GM18499 (cell line): Measurements from ENCODE around the gene ANKS1B.

Source experiments
- ATAC-seq: cut with Tn5 transposase; IDR thresholded peaks from one replicate; pipeline ENCODE4 v1.9.1; 2021; ENCODE audit warnings: moderate number of reproducible peaks; ENCODE audit not compliant: insufficient read depth, unreplicated experiment

The ANKS1B gene

DNA sequence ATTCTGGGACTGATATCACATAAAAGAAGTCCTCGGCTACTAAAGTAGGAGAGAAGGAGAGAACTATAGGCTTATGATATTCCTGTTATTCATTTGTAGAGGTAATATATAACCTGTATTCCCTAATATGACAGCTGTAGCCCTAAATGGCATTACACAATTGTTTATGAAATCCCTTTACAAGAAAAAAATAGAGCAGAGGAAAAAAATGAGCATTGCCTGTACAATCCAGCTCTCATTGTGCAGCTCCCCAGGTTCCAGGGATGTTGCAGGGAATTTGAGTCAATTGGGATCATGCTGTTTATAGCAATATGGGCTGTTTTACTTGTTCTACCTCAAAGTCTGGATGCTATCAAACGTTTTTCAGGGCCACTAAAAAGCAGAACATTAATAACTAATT, 1166.5 kb downstream of the ANKS1B start:
- no peak for ATAC-seq

DNA sequence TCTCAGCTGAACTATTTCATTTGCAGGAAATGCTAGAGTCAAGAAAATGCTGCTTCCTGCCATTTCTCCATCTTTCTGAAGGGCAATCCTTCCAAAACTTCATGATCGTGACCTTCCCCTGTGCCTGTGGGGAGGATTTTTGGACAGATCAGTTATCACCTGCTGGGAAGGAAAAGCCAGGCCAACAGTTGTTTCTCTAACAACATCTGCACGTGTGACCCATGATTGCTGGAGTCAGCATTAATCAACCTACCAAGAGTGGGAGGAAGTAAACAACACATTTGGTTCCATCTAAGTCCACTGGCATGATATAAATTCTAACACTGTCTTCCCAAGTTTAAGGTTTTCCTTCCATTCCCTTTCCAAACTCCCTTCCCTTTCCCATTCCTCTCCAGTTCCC, 1167.0 kb downstream of the ANKS1B start:
- no peak for ATAC-seq

DNA sequence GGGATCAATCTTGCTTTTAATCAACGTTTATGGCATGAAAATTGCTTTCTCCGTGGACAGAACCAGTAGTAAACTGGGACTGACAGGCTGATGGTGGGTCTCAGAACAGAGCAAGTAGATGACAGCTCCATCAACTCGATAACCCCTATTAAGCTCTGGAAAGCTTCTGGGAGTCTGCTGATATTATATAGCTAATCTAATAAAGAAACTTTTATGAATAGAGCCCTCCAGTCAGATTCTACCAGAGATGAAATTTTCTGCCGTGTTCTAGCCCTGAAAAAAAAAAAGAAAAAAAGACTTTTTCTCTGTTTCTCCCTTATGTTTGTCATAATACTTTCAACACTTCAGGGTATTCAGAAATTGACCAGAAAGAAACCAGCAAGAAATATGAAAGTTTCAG, 1168.0 kb downstream of the ANKS1B start:
- no peak for ATAC-seq

DNA sequence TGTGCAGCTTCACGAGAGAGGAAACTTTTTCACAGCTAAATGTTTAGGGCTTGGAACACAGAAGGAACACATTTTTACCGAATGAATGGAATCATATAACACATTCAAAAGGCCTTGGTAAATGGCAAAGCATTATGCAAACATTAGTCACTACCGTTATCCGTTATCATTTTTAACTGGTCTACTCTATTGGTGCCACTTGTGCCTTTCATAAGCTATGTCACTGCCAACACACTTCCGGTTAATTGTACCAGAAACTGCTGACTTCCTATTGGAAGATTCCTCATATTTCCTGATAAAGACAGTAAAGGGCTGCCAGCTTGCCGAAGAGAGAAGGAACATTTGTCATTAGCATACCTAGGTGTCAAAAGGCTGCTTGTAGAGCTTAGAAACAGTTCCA, 1170.5 kb downstream of the ANKS1B start:
- ATAC-seq = no peak

DNA sequence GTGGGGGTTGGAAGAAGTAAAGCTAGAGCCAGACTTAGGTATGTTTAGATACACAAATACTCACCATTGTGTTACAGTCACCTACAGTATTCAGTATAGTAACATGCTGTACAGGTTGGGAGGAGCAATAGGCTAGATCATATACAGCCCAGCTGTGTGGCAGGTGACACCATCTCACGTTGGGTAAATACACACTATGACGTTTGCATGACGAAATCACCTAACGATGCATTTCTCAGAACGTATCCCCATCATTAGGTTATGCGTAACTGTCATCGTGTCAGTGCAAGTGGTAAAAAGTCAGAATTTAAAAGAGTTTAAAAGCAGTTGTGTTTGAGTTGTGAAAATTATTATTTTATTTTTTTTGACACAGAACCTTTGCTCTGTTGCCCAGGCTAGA, 1172.5 kb downstream of the ANKS1B start:
- no peak for ATAC-seq

DNA sequence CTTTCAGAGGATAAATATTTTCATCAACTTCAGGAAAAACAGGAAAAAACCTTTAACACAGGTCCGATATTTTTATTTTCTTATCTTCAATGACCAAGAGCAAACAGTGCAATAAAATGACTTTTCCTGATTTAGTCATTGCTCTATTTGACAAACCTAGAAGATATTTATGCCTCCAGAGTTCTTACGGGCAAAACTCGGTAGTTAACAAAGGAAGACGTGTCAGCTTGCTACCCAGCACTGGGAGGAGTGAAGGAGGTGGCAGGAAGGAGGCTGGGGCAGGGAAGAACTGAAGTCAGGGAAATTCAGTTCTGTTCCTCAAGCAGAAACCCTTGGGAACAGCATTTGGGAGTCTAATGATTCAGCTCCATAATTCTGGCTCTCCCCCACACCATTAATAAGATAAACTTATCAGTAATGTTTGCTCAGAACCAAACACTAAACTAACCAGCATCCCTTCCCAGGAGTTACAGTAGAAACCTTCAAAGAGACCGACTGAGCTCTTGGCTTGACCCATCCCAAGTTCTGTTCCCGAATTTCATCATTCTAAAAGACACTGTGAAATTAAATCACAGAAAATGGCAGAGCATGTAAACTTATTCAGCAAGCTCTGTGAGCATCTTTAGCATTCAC, 1176.4 kb downstream of the ANKS1B start:
- no peak for ATAC-seq

DNA sequence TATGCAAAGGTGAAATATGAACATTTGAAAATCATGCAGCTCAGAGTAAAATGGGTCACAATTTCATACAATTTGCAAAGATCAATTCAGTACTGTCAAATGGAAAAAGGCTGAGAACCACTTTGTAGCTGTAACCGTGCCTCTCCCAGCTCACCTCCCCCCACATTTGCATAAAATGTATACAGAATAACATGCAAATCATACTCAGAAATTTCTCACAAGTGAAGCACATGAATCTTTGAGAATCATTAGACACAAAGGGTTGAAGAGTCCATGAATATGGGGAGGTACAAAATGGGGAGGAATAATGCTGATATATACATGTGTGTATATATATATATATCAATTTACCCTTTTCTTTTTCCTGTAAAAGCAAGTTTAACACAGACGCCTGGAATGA, 1177.5 kb downstream of the ANKS1B start:
- ATAC-seq = no peak

DNA sequence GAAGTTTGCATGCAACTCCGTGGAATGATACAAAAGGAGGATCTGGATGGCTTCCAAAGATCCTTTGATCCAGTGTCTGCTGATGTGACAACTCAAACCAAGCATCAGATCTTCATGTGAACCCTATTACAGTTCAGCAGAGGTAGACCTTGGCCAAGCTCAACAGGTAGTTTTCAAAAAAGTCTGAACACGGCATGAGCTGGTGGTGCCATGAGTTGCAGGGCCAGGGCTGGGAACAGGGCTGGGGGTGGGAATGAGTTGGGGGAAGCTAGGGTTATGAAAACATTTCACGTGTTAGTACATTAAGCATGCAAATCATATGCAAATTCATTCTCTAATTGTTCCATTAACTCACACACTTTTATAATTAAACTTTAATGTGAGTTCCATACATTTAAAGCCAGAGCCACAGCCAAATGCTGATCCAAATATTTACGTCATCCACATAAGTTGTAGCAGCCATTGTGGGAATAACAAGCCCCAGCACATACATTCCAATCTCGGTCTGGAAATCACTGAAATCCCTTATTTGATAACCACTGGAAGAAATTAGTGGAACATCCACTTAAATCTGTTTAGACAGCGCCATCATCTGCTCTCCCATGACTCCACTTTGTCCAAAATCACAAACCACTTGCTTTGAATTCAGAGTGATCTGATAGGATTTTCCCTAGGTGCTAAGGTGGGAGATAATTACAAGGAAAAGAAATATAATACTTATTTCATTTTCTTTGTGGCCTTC, 1181.1 kb downstream of the ANKS1B start:
- ATAC-seq = no peak

DNA sequence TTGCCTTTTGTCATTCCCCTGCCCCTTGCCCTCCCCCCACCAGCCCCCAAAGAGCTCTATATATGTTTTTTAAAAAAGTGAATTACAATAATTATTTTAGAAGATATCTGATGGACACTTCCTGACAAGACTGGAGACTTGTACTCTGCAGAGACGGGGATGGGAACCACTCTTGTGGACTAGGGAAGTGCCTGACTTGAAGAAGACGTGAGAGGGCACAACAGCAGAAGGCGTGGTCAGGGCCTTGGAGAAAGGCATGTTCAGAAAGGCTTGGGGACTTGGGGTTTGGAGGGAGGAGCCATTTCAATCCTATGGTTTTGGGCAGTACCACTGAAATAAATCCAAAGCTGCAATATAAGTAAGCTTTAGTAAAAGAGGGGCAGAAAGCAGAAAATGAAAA, 1184.9 kb downstream of the ANKS1B start:
- no peak for ATAC-seq

DNA sequence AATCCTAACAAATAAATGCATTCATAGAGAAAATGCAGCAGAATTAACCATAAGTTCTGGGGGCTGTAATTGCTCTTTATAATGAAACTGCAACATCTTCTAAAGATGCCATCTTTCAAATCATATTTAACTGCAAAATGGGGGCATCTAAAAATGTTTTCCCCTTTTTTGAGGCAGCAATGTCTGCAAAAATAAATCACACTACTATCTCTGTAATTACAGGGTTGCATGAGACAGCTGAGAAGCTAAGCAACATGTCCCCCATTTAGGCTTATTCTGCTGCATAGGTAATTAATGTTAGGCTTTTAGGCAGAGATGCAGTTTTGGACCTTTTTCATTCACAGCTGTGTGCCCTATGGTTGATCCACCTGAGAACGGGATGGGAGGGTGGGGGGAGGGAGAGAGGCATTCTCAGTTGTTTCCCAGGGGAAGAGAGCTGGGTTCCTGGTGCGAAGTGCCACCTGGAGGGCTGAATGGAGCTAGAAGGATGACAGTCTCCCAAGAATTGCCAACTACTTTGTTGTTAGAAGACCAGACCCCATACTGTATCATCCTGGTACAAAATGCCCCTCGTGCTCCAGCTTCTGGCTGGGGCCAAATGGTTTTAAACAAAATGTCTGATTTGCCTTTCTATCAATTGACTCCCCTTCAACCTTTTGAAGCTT, 1185.5 kb downstream of the ANKS1B start:
- ATAC-seq = no peak

DNA sequence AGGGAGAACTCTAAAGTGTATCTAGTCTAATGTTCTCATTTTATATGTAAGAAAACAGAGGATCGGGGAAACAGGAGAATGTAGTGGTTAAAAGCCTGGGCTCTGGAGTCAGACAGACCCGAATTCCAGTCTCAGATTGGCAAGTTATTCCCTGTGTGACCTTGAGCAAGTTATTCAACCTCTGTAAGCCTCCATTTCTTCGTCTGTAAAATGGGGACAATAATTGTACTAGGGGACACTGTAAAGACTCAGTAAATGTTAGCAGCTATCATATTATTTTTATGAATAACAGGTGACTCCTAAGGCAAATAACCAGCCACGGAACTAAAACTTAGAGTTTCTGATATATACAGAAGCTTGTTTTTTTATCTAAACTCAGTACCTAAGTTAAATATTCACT, 1187.5 kb downstream of the ANKS1B start:
- no peak for ATAC-seq

DNA sequence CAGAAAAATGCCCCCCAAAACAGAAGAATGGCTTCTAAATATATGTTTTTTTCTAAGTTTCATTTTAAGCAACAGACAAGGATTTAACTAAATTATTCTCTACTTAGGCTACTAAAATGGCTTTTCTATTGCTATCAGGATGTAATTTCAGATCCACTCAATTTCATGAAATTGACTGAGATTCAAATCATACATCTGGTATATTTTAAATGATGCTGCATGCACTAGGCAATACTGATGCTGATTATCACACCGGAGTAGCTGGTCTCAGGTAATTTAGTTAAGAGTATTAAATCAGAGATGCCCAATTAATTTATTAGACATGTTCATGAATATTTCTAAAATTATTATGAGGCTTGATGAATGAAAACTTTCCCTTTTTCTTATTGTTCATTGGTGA, 1188.0 kb downstream of the ANKS1B start:
- no peak for ATAC-seq

DNA sequence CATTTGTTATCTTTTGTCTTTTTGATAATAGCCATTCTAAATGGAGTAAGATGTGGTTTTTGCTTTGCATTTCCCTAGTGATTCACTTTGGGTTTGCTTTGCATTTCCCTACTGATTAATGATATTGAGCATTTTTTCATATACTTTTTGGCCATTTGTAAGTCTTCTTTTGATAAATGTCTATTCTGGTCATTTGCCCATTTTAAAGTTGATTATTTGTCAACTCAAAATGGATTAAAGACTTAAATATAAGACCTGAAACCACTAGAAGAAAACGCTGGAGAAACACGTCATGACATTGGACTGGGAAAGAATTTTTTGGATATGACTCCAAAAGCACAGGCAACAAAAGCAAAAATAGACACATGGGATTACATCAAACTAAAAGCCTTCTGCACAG, 1191.6 kb downstream of the ANKS1B start:
- no peak for ATAC-seq

DNA sequence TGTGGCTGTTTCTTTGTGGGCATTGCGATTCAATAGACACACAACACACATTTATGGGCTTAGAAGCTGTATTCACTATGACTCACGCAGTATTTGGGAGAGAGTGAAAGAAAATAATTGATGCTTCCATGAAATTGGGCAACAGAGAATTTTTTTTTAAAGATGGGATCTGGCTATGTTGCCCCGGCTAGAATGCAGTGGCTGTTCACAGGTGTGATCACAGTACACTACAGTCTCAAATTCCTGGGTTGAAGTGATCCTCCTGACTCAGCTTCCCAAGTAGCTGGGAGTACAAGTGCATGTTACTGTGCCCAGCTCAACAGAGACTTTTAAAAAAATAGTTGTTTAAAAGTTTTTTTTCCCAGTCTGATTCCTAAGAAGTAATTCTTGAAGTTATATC, 1193.3 kb downstream of the ANKS1B start:
- ATAC-seq = no peak

DNA sequence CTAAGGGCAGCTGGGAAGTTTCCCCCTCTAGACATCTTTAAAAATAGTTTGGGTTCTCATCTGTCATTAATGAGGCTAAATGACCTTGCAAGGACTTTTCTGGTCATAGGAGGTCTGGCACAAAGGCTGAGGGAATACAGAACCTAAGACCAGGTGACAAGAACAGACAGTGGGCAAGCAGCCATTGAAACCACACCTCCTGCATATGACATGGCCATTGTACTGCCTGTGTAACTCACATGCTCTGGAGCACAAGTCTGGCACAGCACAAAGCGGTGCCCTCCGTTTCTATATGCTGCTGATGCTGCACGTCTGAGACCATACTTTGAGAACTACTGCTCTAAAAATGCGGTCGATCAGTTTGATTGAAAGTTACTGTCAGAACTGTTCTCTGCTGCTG, 1196.3 kb downstream of the ANKS1B start:
- ATAC-seq = no peak

DNA sequence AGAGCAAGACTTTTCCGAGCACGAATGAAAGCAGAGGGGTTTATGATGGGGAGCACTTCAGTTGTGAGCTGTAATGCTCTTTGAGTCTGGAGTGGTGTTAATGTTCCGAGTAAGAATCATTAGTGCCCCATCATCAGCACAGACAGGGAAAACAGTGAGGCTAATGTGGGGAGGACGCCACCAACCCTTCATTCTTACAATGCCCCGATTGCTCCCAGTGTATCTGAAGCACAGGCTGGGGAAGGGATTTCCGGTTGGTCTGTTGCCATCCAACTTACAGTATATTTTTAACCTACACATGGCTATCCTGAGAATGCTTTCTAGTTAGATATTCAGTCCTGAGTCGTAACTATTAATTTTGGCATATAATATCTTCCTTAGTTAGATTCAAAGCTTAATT, 1198.1 kb downstream of the ANKS1B start:
- ATAC-seq = no peak

DNA sequence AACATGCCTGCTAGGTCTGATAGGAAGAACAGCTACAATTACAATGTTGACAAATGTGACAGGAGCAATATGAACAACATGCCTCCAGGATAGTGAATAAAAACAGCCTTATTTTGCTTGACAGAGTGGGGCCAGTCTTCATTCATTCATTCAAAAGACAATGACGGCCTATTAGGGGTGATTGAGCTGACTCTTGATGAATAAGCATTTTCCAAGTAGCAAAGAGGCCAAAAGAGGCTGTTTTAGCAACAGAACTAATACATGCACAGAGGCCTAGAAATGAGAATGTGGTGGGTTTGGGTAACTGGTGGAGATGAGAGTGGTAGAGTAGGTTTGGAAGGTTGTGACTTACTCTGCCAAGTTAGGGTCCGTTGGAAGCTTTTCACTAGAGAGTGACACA, 1201.3 kb downstream of the ANKS1B start:
- ATAC-seq = no peak

DNA sequence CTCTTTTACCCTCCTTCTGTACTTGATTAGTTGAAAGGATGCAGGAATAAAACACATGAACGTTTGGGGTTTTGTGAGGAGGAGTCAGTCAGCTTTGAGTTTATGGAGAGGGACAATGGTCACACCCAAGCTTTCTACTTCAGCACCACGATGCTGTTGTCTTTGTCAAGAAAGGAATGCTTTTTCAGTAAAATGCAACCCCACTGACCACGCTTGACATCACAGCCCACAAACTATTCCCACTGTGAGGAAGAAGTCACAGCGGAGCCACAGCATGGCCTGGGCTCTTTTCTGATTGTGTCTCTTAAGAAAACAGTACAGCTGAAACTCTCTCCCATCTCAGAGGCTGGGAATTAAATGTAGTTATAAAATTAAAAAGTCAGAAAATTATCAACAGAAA, 1204.5 kb downstream of the ANKS1B start:
- no peak for ATAC-seq

DNA sequence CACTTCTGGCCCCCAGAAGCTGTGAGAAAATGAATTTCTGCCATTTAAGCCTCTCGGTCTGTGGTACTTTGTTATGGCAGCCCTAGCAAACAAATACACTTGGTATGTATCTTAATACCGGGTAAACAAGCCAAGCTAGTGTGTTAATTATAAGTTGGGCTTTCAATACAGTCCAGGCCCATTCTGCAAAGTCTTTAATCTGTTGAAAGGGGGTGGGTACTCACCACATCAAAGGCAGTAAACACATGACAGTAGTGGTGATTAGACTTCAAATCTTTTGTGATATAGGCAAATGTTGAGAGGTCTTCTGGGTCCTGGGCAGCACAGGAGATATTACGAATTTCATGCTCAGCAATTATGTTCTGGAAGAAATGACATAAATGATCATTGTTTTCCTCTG, 1211.9 kb downstream of the ANKS1B start:
- no peak for ATAC-seq

DNA sequence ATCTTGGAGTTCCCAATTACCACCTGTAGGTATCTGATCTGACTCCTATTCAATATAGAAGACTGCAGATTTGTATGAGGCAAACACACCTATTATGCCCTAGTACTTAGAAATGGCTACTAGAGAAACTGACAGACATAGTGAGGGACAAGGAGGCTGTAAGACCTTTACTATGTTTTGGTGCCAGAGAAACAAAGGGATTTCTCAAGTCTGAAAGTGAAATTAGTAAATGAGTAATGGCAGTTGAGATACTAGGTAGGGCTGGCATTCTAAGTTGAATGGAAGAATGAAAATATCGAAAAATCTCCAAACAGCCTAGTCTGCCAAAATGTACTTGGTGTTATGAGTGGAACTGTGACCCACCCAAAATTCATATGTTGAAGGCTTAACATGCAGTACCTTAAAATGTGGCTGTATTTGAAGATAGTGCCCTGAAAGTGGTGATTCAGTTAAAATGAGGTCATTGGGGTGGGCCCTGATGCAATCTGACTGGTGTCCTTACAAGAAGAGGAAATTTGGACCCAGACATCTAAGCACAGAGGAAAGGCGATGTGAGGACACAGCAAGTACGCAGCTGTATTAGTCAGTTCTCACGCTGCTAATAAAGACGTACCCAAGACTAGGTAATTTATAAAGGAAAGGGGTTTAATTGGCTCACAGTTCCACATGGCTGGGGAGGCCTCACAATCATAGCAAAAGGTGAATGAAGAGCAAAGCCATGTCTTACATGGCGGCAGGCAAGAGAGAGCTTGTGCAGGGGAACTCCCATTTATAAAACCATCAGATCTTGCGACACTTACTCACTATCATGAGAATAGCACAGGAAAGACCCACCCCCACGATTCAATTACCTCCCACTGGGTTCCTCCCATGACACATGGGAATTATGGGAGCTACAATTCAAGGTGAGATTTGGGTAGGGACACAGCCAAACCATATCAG, 1212.7 kb downstream of the ANKS1B start:
- ATAC-seq = no peak

DNA sequence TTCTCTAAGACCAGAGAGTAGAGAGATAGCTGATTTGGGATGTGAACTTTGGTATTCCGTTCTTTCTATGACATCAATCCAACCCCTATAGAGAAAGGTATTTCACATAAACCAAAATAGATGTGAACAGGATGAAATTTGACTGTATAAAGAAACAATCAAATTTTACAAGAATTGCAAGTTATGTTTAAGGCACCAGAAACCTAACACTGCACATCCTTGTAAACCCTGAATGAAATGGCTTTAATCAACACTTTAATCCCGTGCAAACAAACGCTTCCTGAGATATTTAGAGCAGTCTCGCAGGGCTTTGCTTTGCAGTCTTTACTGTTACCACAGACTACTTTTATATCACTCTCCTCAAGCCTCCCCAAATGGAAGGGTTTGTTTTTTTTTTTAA, 1214.5 kb downstream of the ANKS1B start:
- ATAC-seq = no peak
